RKO (cell line): ENCODE data around the gene UBE2L3.
"Not testable (repeated sequence)": the region's sequence is repeated elsewhere in the genome, so short reads cannot be mapped to it uniquely, and the experiment has no call there.

Experiments used
- DNase-seq: peaks from one replicate; pipeline ENCODE4 v3.0.0-alpha.2; 2016; ENCODE audit warnings: low spot score

The UBE2L3 gene

GRCh38 chr22:21571679-21572078 lies 4.2 kb downstream of the UBE2L3 start:
- no peak for DNase-seq

- DNase-seq: no peak
These were observed 5.8 kb downstream of the UBE2L3 start for GRCh38 chr22:21573293-21573734.

GRCh38 chr22:21573750-21574494 lies 6.4 kb downstream of the UBE2L3 start:
- no peak for DNase-seq

GRCh38 chr22:21579474-21579851 lies 11.9 kb downstream of the UBE2L3 start:
- DNase-seq: no peak

GRCh38 chr22:21580623-21581007 lies 13.1 kb downstream of the UBE2L3 start:
- DNase-seq: not testable (repeated sequence)

- not testable (repeated sequence) for DNase-seq
These were observed 13.6 kb downstream of the UBE2L3 start for GRCh38 chr22:21581009-21581713.

GRCh38 chr22:21582801-21583740 lies 15.6 kb downstream of the UBE2L3 start:
- no peak for DNase-seq

- no peak for DNase-seq
These were observed 17.9 kb downstream of the UBE2L3 start for GRCh38 chr22:21585389-21585788.

GRCh38 chr22:21587803-21588611 lies 20.5 kb downstream of the UBE2L3 start:
- DNase-seq: no peak

- no peak for DNase-seq
These were observed 21.9 kb downstream of the UBE2L3 start for GRCh38 chr22:21589396-21589795.

GRCh38 chr22:21590809-21591641 lies 23.5 kb downstream of the UBE2L3 start:
- no peak for DNase-seq

GRCh38 chr22:21591695-21592094 lies 24.2 kb downstream of the UBE2L3 start:
- no peak for DNase-seq

- DNase-seq: no peak
These were observed 24.9 kb downstream of the UBE2L3 start for GRCh38 chr22:21592422-21592821.

GRCh38 chr22:21593406-21594232 lies 26.1 kb downstream of the UBE2L3 start:
- DNase-seq: no peak

GRCh38 chr22:21594865-21595452 lies 27.4 kb downstream of the UBE2L3 start:
- DNase-seq: no peak

GRCh38 chr22:21596356-21597135 lies 29.0 kb downstream of the UBE2L3 start:
- not testable (repeated sequence) for DNase-seq

- no peak for DNase-seq
These were observed 30.8 kb downstream of the UBE2L3 start for GRCh38 chr22:21598302-21598701.

- no peak for DNase-seq
These were observed 31.8 kb downstream of the UBE2L3 start for GRCh38 chr22:21599053-21599893.
